Measurements from ENCODE around the gene CSF2RB. TPM values are rescaled to one million over a fixed set of nuclear protein-coding genes. Genes with fewer than 3 reads are reported as not detected.
A peak's percentile ranks its signal among the peaks of the same experiment; 100 is the strongest.

The CSF2RB gene
- total RNA-seq, 1 experiment from 2014 or later = 0.07 TPM

DNA sequence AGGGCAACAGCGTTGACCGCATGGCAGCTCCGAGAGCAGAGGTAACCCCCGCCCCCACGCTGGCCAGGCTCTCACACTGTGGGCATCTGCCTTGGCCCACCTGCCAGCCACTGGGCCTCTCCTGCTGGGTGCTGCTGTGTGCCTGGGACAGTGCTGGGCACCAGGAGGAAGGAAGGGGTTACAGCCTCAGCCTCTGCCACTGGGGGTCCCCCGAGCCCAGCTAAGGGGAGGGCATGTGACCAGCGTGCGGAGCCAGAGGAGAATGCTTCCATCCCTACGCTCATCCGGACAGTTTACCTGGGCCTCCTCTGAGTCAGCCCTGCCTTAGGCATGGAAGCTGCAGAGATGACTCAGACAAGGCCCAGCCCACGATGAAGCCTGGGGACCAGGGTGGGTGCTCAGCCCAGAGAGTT, 41.8 kb upstream of the CSF2RB start:
- DNase-seq (ENCODE audit: low spot score) = no peak
- H3K4me3 Mint-ChIP-seq = no peak overlapping the region
- H3K36me3 Mint-ChIP-seq = no peaks in the 10 kb centered on the region
- H3K9me3 Mint-ChIP-seq = peaks cover 11% of the 10 kb centered on the region
- CTCF ChIA-PET = interaction anchor here (1.0 to 2.2 kb wide), 7 partner anchors 10 to 124 kb away, joined by 3 to 17 read pairs (median 4); partner anchors contain the start of gene NCF4
- H3K4me1 Mint-ChIP-seq = peaks cover 3% of the 10 kb centered on the region
- peak; percentile 50 for ATAC-seq
- peaks cover 11% of the 10 kb centered on the region; the same call in 1 of the 2 replicates for H3K27me3 Mint-ChIP-seq (ENCODE audit: low read depth)
- no peak overlapping the region for H3K27ac Mint-ChIP-seq
- POLR2A ChIA-PET = no interaction called here
- TF ChIP-seq, protein P1, sequence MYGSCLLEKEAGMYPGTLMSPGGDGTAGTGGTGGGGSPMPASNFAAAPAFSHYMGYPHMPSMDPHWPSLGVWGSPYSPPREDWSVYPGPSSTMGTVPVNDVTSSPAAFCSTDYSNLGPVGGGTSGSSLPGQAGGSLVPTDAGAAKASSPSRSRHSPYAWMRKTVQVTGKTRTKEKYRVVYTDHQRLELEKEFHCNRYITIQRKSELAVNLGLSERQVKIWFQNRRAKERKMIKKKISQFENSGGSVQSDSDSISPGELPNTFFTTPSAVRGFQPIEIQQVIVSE (CRISPR knock-in tag; IDR thresholded peaks at IDR 0.05; ENCODE audit: borderline replicate concordance) = no peak
- TF ChIP-seq ZBTB21 (CRISPR knock-in tag; IDR thresholded peaks at IDR 0.05; ENCODE audit: borderline replicate concordance) (no peak), GTF2I (CRISPR knock-in tag; conservative IDR thresholded peaks at IDR 0.05) (no peak), FOXJ3 (CRISPR knock-in tag; IDR thresholded peaks at IDR 0.05; ENCODE audit: borderline replicate concordance) (no peak), FOXP1 (CRISPR knock-in tag; IDR thresholded peaks at IDR 0.05; ENCODE audit: borderline replicate concordance) (no peak), NR3C1 (CRISPR knock-in tag; conservative IDR thresholded peaks at IDR 0.05; ENCODE audit: low read depth) (no peak), SOX15 (CRISPR knock-in tag; IDR thresholded peaks at IDR 0.05) (no peak), JAZF1 (CRISPR knock-in tag; IDR thresholded peaks at IDR 0.05) (no peak), ESRRA (CRISPR knock-in tag; IDR thresholded peaks at IDR 0.05; ENCODE audit: borderline replicate concordance) (no peak), MXD4 (CRISPR knock-in tag; IDR thresholded peaks at IDR 0.05; ENCODE audit: borderline replicate concordance) (no peak), EMX1 (CRISPR knock-in tag; IDR thresholded peaks at IDR 0.05) (no peak), NFATC4 (CRISPR knock-in tag; IDR thresholded peaks at IDR 0.05) (no peak)
- TF ChIP-seq, protein P2, sequence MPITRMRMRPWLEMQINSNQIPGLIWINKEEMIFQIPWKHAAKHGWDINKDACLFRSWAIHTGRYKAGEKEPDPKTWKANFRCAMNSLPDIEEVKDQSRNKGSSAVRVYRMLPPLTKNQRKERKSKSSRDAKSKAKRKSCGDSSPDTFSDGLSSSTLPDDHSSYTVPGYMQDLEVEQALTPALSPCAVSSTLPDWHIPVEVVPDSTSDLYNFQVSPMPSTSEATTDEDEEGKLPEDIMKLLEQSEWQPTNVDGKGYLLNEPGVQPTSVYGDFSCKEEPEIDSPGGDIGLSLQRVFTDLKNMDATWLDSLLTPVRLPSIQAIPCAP (CRISPR knock-in tag; IDR thresholded peaks at IDR 0.05) = no peak
- TF ChIP-seq, protein P3, sequence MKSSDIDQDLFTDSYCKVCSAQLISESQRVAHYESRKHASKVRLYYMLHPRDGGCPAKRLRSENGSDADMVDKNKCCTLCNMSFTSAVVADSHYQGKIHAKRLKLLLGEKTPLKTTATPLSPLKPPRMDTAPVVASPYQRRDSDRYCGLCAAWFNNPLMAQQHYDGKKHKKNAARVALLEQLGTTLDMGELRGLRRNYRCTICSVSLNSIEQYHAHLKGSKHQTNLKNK (CRISPR knock-in tag; IDR thresholded peaks at IDR 0.05) = no peak
- TF ChIP-seq, protein P4, sequence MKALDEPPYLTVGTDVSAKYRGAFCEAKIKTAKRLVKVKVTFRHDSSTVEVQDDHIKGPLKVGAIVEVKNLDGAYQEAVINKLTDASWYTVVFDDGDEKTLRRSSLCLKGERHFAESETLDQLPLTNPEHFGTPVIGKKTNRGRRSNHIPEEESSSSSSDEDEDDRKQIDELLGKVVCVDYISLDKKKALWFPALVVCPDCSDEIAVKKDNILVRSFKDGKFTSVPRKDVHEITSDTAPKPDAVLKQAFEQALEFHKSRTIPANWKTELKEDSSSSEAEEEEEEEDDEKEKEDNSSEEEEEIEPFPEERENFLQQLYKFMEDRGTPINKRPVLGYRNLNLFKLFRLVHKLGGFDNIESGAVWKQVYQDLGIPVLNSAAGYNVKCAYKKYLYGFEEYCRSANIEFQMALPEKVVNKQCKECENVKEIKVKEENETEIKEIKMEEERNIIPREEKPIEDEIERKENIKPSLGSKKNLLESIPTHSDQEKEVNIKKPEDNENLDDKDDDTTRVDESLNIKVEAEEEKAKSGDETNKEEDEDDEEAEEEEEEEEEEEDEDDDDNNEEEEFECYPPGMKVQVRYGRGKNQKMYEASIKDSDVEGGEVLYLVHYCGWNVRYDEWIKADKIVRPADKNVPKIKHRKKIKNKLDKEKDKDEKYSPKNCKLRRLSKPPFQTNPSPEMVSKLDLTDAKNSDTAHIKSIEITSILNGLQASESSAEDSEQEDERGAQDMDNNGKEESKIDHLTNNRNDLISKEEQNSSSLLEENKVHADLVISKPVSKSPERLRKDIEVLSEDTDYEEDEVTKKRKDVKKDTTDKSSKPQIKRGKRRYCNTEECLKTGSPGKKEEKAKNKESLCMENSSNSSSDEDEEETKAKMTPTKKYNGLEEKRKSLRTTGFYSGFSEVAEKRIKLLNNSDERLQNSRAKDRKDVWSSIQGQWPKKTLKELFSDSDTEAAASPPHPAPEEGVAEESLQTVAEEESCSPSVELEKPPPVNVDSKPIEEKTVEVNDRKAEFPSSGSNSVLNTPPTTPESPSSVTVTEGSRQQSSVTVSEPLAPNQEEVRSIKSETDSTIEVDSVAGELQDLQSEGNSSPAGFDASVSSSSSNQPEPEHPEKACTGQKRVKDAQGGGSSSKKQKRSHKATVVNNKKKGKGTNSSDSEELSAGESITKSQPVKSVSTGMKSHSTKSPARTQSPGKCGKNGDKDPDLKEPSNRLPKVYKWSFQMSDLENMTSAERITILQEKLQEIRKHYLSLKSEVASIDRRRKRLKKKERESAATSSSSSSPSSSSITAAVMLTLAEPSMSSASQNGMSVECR (CRISPR knock-in tag; IDR thresholded peaks at IDR 0.05; ENCODE audit: borderline replicate concordance) = no peak
- TF ChIP-seq, protein P5, sequence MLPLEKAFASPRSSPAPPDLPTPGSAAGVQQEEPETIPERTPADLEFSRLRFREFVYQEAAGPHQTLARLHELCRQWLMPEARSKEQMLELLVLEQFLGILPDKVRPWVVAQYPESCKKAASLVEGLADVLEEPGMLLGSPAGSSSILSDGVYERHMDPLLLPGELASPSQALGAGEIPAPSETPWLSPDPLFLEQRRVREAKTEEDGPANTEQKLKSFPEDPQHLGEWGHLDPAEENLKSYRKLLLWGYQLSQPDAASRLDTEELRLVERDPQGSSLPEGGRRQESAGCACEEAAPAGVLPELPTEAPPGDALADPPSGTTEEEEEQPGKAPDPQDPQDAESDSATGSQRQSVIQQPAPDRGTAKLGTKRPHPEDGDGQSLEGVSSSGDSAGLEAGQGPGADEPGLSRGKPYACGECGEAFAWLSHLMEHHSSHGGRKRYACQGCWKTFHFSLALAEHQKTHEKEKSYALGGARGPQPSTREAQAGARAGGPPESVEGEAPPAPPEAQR (CRISPR knock-in tag; IDR thresholded peaks at IDR 0.05) = no peak
- TF ChIP-seq, protein P6, sequence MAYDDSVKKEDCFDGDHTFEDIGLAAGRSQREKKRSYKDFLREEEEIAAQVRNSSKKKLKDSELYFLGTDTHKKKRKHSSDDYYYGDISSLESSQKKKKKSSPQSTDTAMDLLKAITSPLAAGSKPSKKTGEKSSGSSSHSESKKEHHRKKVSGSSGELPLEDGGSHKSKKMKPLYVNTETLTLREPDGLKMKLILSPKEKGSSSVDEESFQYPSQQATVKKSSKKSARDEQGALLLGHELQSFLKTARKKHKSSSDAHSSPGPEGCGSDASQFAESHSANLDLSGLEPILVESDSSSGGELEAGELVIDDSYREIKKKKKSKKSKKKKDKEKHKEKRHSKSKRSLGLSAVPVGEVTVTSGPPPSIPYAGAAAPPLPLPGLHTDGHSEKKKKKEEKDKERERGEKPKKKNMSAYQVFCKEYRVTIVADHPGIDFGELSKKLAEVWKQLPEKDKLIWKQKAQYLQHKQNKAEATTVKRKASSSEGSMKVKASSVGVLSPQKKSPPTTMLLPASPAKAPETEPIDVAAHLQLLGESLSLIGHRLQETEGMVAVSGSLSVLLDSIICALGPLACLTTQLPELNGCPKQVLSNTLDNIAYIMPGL (CRISPR knock-in tag; IDR thresholded peaks at IDR 0.05) = no peak
- TF ChIP-seq, protein P7, sequence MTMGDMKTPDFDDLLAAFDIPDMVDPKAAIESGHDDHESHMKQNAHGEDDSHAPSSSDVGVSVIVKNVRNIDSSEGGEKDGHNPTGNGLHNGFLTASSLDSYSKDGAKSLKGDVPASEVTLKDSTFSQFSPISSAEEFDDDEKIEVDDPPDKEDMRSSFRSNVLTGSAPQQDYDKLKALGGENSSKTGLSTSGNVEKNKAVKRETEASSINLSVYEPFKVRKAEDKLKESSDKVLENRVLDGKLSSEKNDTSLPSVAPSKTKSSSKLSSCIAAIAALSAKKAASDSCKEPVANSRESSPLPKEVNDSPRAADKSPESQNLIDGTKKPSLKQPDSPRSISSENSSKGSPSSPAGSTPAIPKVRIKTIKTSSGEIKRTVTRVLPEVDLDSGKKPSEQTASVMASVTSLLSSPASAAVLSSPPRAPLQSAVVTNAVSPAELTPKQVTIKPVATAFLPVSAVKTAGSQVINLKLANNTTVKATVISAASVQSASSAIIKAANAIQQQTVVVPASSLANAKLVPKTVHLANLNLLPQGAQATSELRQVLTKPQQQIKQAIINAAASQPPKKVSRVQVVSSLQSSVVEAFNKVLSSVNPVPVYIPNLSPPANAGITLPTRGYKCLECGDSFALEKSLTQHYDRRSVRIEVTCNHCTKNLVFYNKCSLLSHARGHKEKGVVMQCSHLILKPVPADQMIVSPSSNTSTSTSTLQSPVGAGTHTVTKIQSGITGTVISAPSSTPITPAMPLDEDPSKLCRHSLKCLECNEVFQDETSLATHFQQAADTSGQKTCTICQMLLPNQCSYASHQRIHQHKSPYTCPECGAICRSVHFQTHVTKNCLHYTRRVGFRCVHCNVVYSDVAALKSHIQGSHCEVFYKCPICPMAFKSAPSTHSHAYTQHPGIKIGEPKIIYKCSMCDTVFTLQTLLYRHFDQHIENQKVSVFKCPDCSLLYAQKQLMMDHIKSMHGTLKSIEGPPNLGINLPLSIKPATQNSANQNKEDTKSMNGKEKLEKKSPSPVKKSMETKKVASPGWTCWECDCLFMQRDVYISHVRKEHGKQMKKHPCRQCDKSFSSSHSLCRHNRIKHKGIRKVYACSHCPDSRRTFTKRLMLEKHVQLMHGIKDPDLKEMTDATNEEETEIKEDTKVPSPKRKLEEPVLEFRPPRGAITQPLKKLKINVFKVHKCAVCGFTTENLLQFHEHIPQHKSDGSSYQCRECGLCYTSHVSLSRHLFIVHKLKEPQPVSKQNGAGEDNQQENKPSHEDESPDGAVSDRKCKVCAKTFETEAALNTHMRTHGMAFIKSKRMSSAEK (CRISPR knock-in tag; IDR thresholded peaks at IDR 0.05; ENCODE audit: borderline replicate concordance) = no peak
- TF ChIP-seq, protein P8, sequence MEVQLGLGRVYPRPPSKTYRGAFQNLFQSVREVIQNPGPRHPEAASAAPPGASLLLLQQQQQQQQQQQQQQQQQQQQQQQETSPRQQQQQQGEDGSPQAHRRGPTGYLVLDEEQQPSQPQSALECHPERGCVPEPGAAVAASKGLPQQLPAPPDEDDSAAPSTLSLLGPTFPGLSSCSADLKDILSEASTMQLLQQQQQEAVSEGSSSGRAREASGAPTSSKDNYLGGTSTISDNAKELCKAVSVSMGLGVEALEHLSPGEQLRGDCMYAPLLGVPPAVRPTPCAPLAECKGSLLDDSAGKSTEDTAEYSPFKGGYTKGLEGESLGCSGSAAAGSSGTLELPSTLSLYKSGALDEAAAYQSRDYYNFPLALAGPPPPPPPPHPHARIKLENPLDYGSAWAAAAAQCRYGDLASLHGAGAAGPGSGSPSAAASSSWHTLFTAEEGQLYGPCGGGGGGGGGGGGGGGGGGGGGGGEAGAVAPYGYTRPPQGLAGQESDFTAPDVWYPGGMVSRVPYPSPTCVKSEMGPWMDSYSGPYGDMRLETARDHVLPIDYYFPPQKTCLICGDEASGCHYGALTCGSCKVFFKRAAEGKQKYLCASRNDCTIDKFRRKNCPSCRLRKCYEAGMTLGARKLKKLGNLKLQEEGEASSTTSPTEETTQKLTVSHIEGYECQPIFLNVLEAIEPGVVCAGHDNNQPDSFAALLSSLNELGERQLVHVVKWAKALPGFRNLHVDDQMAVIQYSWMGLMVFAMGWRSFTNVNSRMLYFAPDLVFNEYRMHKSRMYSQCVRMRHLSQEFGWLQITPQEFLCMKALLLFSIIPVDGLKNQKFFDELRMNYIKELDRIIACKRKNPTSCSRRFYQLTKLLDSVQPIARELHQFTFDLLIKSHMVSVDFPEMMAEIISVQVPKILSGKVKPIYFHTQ (CRISPR knock-in tag; IDR thresholded peaks at IDR 0.05) = no peak
